HG03095 (cell line): Measurements from ENCODE around the gene DRAXIN.

Experiments
- ATAC-seq: cut with Tn5 transposase; IDR thresholded peaks from one replicate; pipeline ENCODE4 v1.9.1; 2021; ENCODE audit warnings: moderate library complexity; ENCODE audit not compliant: unreplicated experiment

Gene DRAXIN

DNA sequence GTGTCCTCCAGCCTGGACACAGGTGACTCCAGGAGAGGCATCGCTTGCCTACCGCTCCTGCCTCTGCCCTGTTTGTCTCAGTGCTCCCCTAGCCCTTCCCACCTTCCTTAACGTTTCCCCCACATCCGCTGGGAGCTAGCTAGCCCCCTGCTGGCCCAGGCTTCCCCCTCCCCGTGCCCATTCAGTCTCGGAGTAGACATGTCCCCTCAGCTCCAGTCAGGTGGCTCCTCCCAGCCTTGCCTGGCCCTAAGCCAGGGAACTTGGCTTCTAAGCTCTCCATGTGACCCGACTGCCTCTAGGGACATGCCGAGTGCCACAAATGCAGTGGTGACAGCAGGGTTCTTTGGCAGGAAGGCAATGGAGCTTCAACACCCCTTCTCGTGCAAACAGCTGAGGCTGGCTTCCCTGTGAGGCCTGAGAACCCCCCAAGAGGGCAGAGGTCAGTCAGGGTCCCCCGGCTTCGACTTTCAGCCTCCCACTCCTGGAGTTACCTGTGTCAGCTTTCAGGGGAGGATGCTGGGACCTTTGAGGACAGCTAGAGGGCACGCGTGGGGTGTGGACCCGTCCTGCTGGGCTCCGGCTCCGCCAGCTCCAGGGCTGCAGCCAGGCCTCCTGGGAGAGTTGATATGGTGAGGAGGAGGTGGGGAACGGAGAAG is 16.2 kb downstream of the DRAXIN start:
- ATAC-seq: no peak

DNA sequence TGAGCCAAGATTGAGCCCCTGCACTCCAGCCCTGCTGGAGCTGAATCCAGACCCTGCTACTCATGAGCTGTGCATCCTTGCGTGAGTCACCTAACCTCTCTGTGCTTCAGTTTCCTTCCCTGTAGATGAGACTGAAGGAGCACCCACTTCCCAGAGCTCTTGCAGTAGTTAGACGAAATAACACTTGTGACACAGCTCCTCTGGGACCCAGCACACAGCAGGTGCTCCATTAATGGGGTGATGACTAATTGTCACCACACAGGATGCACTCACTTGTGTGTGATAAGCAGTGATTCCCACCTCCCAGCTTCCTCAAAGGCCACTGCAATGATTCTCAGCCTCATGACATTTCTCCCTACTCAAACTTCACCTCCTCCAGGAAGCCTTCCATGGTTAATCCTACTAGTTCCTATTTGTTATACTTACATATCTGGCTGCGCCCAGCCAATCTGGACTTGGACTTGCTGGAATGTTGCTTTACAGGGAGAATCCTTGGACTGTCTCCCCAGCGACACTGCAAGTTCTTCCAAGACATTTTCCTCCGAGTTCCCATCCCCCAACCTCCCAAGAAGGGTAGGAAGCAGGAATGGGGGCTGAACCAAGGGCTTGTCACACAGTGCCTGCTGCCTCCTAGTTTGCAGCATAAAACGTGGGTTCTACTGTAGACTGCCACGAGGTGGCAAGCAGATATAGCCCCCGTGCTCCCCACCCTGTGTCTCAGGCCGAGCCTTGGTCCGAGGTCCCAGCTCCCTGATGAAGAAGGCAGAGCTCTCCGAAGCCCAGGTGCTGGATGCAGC is 17.2 kb downstream of the DRAXIN start:
- no peak for ATAC-seq

DNA sequence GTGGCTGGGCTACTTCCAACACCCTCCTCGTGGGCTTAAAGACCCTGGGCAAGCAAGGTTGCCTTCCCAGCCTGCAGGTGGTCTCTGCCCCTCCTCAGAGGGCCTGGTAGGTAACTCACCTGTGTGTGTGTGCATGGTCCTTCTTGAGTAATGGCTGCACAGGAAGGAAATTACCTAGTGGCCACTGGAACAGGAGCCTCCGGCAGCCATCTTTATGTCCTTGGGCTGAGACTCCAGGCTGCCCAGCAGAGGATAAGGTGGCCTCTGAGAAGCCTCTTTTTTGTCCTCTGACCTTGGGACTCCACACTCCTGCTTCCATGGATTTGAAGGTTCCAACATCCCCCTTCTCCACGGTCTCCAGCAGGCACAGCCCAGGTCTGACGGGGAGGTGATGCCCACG is 20.0 kb downstream of the DRAXIN start:
- no peak for ATAC-seq

DNA sequence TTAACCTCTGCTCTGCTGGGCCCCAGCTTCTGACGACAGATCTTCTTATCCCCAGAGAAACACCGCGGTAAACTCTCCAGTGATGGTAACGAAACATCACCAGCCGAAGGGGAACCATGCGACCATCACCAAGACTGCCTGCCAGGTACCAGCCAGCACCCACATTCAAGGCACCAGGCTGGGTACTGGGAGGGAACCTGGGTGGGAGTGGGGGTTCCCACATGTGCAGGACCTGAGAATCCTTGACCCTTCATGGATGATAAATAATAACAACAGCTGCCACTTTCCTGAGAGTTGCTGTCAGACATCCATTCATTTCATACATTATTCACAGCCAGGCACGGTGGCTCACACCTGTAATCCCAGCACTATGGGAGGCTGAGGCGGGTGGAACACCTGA is 20.8 kb downstream of the DRAXIN start:
- no peak for ATAC-seq

DNA sequence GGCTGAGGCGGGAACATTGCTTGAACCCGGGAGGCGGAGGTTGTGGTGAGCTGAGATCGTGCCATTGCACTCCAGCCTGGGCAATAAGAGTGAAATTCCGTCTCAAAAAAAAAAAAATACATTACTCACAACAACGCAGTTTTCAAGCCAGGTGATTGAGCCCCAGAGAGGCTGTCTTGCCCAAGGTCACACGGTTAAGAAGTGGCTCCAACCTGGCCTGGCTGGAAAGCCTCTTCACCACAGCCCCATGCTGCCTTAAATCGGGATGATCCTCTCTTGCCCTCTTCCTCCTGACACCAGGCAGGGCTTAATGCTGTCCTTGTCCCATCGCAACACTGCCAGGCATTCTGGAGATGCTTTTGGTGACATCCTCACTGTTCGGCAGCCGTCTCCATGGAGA is 21.6 kb downstream of the DRAXIN start:
- no peak for ATAC-seq

DNA sequence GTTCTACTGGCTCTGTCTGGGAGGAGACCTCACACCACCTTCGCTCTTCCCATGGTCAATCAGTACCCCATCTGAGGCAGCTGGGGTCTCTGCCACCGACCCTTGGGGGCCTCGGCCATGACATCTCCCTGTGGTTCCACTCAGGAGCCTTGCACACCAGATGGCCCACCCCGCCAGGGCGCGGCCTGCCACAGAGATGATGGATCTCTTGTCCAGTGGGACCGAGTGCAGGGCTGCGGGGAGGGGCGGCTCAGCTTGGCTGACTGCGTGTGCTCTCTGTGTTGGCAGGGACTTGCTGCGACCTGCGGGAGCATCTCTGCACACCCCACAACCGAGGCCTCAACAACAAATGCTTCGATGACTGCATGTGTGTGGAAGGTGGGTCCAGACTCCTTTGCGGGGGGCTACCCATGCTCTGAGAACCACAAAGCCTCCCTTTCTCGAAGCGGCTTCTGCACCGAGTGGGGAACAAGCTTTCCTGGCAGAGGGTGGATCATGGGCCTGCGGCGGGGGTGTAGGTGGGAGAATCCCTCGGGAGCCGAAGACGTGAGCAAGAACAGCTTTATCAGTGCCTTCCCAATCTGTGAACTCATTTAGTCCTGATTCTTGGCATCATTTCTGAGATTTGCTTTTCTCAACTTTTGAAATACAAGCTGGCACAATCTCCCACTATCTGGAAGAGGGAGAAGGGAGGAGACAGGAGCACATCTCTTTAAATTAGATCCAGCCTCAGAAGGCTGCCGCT is 23.5 kb downstream of the DRAXIN start:
- no peak for ATAC-seq

DNA sequence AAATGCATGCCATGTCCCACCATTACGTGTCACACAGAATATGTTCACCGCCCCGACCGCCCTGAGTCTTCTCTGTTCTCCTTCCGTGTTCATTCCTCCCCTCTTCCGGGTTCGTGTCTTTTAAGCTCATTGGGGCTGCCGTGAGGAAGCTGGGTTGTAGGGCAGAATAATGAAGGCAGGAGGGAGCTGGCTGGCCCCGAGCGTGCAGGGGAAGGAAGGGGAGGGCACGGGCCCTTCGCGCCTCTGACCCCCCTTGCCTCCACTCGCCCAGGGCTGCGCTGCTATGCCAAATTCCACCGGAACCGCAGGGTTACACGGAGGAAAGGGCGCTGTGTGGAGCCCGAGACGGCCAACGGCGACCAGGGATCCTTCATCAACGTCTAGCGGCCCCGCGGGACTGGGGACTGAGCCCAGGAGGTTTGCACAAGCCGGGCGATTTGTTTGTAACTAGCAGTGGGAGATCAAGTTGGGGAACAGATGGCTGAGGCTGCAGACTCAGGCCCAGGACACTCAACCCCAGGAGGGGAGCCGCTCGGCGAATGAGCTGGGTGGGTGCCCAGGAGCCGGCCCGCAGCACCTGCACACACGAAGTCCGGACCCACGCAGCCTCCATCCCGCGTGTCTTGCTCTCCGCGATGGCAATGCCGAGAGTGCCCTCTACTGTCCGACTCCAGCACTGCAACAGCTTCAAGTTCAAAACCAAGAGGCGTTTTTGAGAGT is 28.0 kb downstream of the DRAXIN start:
- no peak for ATAC-seq

DNA sequence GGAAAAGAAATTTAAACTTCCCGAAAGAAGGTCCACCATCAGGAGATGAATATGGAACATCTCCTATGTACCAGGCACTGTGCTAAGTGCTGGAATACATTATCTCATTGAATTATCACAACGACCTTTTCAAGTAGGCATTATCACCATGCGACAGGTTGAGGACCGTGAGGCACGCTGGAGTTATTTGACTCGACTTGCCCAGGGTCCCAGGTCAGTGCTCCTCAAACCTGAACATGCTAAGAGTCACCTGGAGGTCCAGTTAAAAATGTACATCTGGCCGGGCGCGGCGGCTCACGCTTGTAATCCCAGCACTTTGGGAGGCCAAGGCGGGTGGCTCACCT is 28.5 kb downstream of the DRAXIN start:
- ATAC-seq: no peak

DNA sequence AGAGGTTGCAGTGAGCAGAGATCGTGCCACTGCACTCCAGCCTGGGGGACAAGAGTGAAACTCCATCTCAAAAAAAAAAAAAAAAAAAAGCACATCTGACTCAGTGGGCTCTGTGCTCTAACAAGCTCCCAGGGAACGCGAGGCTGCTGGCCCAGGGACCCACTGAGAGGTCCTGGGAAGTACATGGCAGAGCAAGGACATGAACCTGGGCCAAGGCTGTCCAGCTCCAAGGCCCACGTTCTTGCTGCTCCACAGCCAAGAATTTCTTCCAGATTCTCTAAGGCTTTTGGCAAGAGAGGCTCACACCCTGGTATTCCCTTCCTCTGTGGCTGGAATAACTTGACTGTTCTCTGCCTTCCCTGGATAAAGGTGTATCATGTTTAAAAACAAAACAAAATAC is 29.0 kb downstream of the DRAXIN start:
- ATAC-seq: no peak

DNA sequence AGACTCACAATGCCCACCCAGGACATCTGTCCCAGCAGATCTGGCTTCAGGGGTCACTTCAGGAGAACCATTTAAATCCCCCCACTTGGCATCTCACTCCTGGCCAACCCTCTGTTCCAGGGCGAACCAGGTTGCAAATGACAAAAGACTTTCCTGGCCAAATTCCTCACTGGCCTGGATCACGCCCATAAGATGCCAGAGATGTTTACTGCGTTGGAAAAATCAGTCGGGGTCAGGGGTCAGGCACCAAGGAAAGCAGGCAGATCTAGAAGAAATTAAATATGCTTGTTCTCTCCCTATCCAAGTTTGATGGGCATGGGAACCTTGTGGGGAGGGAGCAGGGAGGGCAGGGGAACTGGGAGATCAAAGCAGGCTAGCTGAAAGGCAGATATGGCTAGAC is 29.8 kb downstream of the DRAXIN start:
- ATAC-seq: no peak

DNA sequence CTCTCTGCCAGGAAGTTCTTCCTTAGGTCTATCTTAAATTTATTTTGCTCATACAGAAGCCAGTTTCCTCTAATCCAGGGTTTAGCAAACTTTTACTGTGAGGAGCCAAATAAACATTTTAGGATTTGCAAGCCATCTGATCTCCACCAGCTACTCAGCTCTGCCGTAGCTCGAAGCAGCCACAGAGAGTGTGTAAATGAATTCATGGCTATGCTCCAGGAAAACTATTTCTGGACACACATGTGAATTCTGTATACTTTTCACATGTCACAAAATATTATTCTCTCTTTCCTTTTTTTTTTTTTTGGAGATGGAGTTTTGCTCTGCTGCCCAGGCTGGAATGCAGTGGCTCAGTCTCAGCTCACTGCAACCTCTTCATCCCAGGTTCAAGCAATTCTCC is 31.0 kb downstream of the DRAXIN start:
- ATAC-seq: no peak

DNA sequence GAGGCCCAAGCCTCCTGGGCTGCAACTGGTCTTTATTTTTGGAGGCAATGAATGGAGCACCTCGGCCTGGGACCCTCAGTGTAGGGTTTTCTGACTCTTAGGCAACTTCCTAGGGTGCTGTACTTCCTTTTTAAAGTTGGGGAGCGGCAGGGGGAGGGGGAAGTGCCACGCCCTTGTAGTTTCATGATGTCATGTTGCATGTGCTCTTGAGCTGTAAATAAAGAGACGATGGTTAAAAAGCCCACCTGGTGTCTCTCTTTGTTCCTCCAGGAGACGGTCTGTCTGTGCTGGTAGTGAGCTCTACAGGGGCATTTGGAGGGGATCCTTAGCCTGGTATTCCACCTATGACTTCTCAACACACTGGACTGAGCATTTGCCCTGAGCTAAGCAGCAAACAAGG is 34.1 kb downstream of the DRAXIN start:
- no peak for ATAC-seq

DNA sequence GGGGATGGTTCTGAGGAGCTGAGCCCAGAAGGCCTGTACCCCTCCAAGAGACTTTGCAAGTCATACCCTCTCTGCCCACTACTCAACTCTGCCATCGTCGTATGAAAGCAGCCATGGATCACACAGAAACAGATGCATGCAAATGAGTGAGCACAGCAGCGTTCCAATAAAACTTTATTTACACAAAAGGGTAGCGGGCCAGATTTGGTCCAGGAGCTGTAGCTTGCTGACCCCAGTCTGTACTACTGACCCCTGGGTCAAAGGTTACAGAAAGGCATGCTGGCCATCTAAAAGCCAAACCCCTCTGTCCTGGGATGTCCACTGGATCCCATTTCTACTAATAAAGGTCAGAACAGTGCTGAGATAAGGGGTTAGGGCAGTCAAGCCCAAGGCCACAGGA is 35.6 kb downstream of the DRAXIN start:
- no peak for ATAC-seq

DNA sequence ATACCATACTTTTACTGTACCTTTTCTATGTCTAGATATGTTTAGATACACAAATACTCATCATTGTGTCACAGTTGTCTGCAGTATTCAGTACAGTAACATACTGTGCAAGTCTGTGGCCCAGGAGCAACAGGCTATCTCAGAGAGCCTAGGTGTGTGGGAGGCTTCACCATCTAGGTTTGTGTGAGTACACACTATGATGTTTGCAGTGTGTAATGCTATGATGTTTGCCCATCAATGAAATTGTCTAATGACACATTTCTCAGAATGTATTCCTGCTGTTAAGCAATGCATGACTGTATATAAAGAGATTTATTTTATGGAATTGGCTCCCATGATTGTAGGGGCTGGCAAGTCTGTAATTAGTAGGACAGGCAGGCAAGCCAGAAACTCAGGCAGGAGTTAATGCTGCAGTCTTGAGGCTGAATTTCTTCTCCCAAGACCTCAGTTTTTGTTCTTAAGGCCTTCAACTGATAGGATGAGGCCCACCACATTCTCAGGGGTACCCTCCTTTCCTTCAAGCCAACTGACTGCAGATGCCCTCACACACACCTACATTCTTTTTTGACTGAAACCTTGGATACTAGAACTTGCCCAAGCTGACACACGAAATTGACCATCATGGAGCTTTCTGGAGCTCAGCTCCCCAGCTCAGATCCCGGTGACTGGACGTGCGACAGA is 36.8 kb downstream of the DRAXIN start:
- no peak for ATAC-seq

DNA sequence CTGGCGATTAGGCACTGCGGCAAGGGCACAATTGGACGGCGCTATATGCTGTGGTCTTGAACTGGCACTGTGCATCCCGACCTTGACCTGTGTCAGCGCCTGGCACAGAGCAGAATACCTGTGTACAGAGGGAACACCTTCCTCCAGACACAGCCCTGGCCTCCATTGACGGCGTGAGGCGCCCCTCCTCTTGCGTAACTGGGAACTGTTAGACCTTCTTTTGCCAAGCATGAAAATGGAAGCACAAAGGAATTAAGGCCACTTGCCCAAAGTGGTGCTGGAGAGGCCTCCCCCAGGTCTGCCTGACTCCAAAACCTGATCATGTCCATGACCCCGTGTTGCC is 37.6 kb downstream of the DRAXIN start:
- ATAC-seq: no peak

DNA sequence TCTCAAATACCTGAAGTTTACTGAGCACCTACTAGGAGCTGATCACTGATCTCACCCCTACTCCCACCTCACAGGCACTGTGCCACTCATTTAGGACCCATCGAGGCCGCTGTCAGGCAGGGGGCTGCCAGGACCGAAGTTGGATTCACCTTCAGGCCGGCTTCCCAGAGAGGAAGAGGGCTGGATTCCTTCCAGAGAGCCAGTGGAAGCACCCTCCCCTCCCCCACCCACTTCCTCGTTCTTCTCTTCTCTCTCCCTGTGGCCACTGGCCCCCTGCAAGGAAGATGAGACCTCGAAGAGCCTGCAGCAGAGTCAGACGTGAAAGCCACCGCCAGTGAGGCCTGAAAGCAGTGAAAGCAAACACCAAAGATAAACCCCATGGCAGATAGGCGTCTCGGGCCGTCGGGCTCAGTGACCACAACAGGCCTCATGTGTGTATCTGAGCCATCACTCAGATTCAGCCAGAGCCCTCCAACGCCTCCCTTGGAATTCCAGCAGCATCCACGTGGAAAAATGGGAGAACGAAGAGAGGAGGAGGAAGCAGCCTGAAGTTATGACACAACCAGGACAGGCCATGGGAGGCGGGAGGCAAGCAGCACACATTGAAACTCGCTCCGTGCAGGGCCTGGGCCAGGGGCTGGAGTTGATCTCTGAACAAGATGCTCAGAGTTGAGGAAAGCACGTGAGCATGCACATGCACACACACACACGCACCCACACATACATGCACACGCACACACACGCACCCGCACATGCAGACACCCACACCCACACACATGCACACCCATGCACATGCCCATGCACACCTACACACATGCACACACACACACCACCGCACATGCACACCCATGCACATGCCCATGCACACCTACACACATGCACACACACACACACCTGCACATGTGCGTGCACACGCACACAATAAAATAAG is 38.3 kb downstream of the DRAXIN start:
- ATAC-seq: no peak

DNA sequence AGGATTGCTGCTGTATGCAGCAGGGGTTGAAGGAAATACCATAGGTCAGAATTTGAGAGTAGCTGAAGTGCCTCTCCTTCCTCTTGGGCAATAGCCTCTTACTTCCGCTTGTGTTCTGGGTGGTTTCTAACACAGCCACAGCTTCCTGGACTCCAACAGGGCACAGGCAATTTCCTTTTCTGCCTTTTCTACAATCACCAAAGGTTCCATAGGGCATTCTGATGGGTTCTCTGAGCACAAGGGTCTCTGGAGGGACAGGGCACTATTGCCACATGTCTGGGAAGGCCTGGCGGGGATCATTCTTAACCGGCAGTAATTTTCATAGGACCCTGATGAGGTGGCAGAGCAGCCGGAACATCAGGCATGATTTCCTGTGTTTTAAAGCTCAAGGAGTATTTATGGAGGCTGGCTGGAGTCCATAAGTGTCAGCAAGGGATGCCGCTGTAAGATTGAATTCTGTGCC is 39.0 kb downstream of the DRAXIN start:
- ATAC-seq: no peak

DNA sequence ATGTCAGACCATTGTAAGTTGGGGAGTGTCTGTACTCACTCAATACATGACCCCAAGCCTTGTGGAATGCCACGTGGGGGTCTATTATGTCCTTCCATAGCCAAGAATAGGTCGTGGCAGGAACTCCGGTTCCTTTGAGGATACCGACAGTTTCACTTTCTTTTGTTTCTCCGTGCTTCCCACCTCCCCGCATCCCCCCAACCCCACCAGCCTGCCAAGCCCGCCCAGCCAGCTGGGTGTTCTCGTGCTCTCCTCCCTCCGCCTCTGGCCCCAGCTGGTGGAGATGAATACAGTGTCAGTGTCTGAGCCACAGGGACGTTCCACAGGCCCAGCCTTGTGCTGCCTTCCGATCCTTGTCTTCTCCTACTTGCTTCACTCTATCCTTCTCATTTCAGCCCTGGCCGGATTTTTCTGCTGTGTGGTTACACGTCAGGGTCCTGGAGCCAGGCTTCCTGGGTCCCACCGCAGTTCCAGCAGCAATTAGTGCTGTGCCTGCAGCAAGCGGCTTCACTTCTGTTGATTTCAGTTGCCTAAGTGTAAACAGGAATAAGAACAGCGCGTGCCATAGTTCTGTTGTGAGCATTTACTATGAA is 40.3 kb downstream of the DRAXIN start:
- ATAC-seq: no peak

DNA sequence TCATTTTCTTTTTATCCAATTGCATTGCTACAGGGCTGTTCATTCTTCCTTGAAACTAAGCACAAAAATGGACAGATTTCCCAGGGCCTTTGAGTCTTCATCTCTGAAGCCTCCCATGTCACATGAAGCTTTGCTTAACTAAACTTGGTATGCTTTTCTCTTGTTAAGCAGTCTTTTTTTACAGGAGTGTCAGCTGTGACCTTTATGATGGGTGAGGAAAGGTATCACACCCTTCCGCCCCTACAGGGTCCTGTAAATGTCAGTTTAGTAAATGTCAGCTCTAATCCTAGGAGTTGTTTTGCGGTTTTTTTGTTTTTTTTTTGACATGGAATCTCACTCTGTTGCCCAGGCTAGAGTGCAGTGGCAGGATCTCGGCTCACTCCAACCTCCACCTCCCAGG is 41.8 kb downstream of the DRAXIN start:
- no peak for ATAC-seq

DNA sequence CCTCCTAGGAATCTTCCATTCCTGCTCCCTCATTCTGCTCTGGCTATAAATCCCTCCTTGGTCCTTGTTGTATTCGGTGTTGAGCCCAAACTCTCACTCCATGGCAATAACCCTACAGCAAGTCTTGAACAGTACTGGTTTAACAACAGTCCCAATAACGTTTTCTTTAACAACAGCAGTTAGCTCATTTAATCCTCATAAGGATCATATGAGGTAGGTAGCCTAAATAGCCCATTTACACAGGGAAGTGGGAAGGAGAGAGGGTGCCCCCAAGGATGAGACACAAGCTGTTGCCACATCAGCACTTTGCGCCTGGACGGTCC is 44.0 kb downstream of the DRAXIN start:
- no peak for ATAC-seq
